Measurements from ENCODE around the gene DCC.

The DCC gene

GRCh38 chr18:52747869-52748268 is 407.9 kb downstream of the DCC start:
- no peak overlapping the region for H3K9ac ChIP-seq (ENCODE audit: low read depth, low read length)
- 0 out of 2 replicates have a peak, but pooled peaks cover 4% of the 10 kb centered on the region for H3K4me1 ChIP-seq (ENCODE audit: insufficient read depth, low read length)
- 96% methylated on average over 23 of the region's 23 CpGs for WGBS
- no peak overlapping the region for H3K4me3 ChIP-seq (ENCODE audit: low read length)
- no peaks in the 10 kb centered on the region for H3K27me3 ChIP-seq (ENCODE audit: insufficient read depth, low read length)
- H3K9me3 ChIP-seq (ENCODE audit: insufficient read depth, low read depth, low read length): no peaks in the 10 kb centered on the region
- H3K36me3 ChIP-seq (ENCODE audit: insufficient read depth, low read length): no peaks in the 10 kb centered on the region
- H3K27ac ChIP-seq (ENCODE audit: low read depth, low read length): no peak overlapping the region

GRCh38 chr18:52748343-52748742 is 408.3 kb downstream of the DCC start:
- Histone ChIP-seq H3K9ac (ENCODE audit: low read depth, low read length) (no peak overlapping the region), H3K36me3 (ENCODE audit: insufficient read depth, low read length) (no peaks in the 10 kb centered on the region), H3K4me3 (ENCODE audit: low read length) (no peak overlapping the region), H3K9me3 (ENCODE audit: insufficient read depth, low read depth, low read length) (no peaks in the 10 kb centered on the region), H3K27ac (ENCODE audit: low read depth, low read length) (no peak overlapping the region), H3K27me3 (ENCODE audit: insufficient read depth, low read length) (no peaks in the 10 kb centered on the region), H3K4me1 (ENCODE audit: insufficient read depth, low read length) (0 out of 2 replicates have a peak, but pooled peaks cover 4% of the 10 kb centered on the region)
- WGBS: 95% methylated on average over 8 of the region's 8 CpGs

- Histone ChIP-seq H3K27me3 (ENCODE audit: insufficient read depth, low read length) (no peaks in the 10 kb centered on the region), H3K4me3 (ENCODE audit: low read length) (no peak overlapping the region), H3K9me3 (ENCODE audit: insufficient read depth, low read depth, low read length) (no peaks in the 10 kb centered on the region), H3K36me3 (ENCODE audit: insufficient read depth, low read length) (no peaks in the 10 kb centered on the region), H3K27ac (ENCODE audit: low read depth, low read length) (no peak overlapping the region), H3K4me1 (ENCODE audit: insufficient read depth, low read length) (no peaks in the 10 kb centered on the region), H3K9ac (ENCODE audit: low read depth, low read length) (no peak overlapping the region)
- WGBS: 33% methylated on average over 1 of the region's 1 CpG
These were observed 409.5 kb downstream of the DCC start for GRCh38 chr18:52749542-52749941.

- no peaks in the 10 kb centered on the region for H3K9me3 ChIP-seq (ENCODE audit: insufficient read depth, low read depth, low read length)
- H3K4me1 ChIP-seq (ENCODE audit: insufficient read depth, low read length): no peaks in the 10 kb centered on the region
- WGBS: 90% methylated on average over 1 of the region's 2 CpGs
- H3K9ac ChIP-seq (ENCODE audit: low read depth, low read length): no peak overlapping the region
- H3K4me3 ChIP-seq (ENCODE audit: low read length): no peak overlapping the region
- no peak overlapping the region for H3K27ac ChIP-seq (ENCODE audit: low read depth, low read length)
- H3K27me3 ChIP-seq (ENCODE audit: insufficient read depth, low read length): no peaks in the 10 kb centered on the region
- no peaks in the 10 kb centered on the region for H3K36me3 ChIP-seq (ENCODE audit: insufficient read depth, low read length)
These were observed 411.0 kb downstream of the DCC start for GRCh38 chr18:52750995-52751394.

- no peaks in the 10 kb centered on the region for H3K4me1 ChIP-seq (ENCODE audit: insufficient read depth, low read length)
- 52% methylated on average over 3 of the region's 3 CpGs for WGBS
- H3K4me3 ChIP-seq (ENCODE audit: low read length): no peak overlapping the region
- no peaks in the 10 kb centered on the region for H3K36me3 ChIP-seq (ENCODE audit: insufficient read depth, low read length)
- no peak overlapping the region for H3K9ac ChIP-seq (ENCODE audit: low read depth, low read length)
- peaks cover 8% of the 10 kb centered on the region; the same call in 1 of the 2 replicates for H3K9me3 ChIP-seq (ENCODE audit: insufficient read depth, low read depth, low read length)
- H3K27me3 ChIP-seq (ENCODE audit: insufficient read depth, low read length): no peaks in the 10 kb centered on the region
- no peak overlapping the region for H3K27ac ChIP-seq (ENCODE audit: low read depth, low read length)
These were observed 424.3 kb downstream of the DCC start for GRCh38 chr18:52764316-52764715.

GRCh38 chr18:52766002-52766545 is 426.1 kb downstream of the DCC start:
- WGBS: 80% methylated on average over 9 of the region's 9 CpGs
- no peaks in the 10 kb centered on the region for H3K4me1 ChIP-seq (ENCODE audit: insufficient read depth, low read length)
- no peak overlapping the region for H3K27ac ChIP-seq (ENCODE audit: low read depth, low read length)
- H3K4me3 ChIP-seq (ENCODE audit: low read length): no peak overlapping the region
- H3K9me3 ChIP-seq (ENCODE audit: insufficient read depth, low read depth, low read length): no peaks in the 10 kb centered on the region
- H3K9ac ChIP-seq (ENCODE audit: low read depth, low read length): no peak overlapping the region
- H3K27me3 ChIP-seq (ENCODE audit: insufficient read depth, low read length): no peaks in the 10 kb centered on the region
- H3K36me3 ChIP-seq (ENCODE audit: insufficient read depth, low read length): no peaks in the 10 kb centered on the region

- Histone ChIP-seq H3K4me1 (ENCODE audit: insufficient read depth, low read length) (no peaks in the 10 kb centered on the region), H3K4me3 (ENCODE audit: low read length) (no peak overlapping the region), H3K27me3 (ENCODE audit: insufficient read depth, low read length) (no peaks in the 10 kb centered on the region), H3K9me3 (ENCODE audit: insufficient read depth, low read depth, low read length) (no peaks in the 10 kb centered on the region), H3K27ac (ENCODE audit: low read depth, low read length) (no peak overlapping the region), H3K9ac (ENCODE audit: low read depth, low read length) (no peak overlapping the region), H3K36me3 (ENCODE audit: insufficient read depth, low read length) (no peaks in the 10 kb centered on the region)
- WGBS: 92% methylated on average over 5 of the region's 5 CpGs
These were observed 441.1 kb downstream of the DCC start for GRCh38 chr18:52781113-52781512.

GRCh38 chr18:52791321-52791720 is 451.3 kb downstream of the DCC start:
- H3K4me3 ChIP-seq (ENCODE audit: low read length): no peak overlapping the region
- no peaks in the 10 kb centered on the region for H3K27me3 ChIP-seq (ENCODE audit: insufficient read depth, low read length)
- no peaks in the 10 kb centered on the region for H3K4me1 ChIP-seq (ENCODE audit: insufficient read depth, low read length)
- H3K9ac ChIP-seq (ENCODE audit: low read depth, low read length): no peak overlapping the region
- H3K9me3 ChIP-seq (ENCODE audit: insufficient read depth, low read depth, low read length): peaks cover 64% of the 10 kb centered on the region
- 57% methylated on average over 2 of the region's 2 CpGs for WGBS
- H3K27ac ChIP-seq (ENCODE audit: low read depth, low read length): no peak overlapping the region
- H3K36me3 ChIP-seq (ENCODE audit: insufficient read depth, low read length): no peaks in the 10 kb centered on the region

- no peaks in the 10 kb centered on the region for H3K9me3 ChIP-seq (ENCODE audit: insufficient read depth, low read depth, low read length)
- H3K9ac ChIP-seq (ENCODE audit: low read depth, low read length): no peak overlapping the region
- H3K4me1 ChIP-seq (ENCODE audit: insufficient read depth, low read length): no peaks in the 10 kb centered on the region
- H3K27me3 ChIP-seq (ENCODE audit: insufficient read depth, low read length): no peaks in the 10 kb centered on the region
- H3K27ac ChIP-seq (ENCODE audit: low read depth, low read length): no peak overlapping the region
- no peaks in the 10 kb centered on the region for H3K36me3 ChIP-seq (ENCODE audit: insufficient read depth, low read length)
- WGBS: 94% methylated on average over 1 of the region's 1 CpG
- H3K4me3 ChIP-seq (ENCODE audit: low read length): no peak overlapping the region
These were observed 472.8 kb downstream of the DCC start for GRCh38 chr18:52812834-52813233.

GRCh38 chr18:52813635-52814416 is 473.8 kb downstream of the DCC start:
- Histone ChIP-seq H3K36me3 (ENCODE audit: insufficient read depth, low read length) (no peaks in the 10 kb centered on the region), H3K4me1 (ENCODE audit: insufficient read depth, low read length) (no peaks in the 10 kb centered on the region), H3K27ac (ENCODE audit: low read depth, low read length) (no peak overlapping the region), H3K9me3 (ENCODE audit: insufficient read depth, low read depth, low read length) (no peaks in the 10 kb centered on the region), H3K27me3 (ENCODE audit: insufficient read depth, low read length) (no peaks in the 10 kb centered on the region), H3K9ac (ENCODE audit: low read depth, low read length) (no peak overlapping the region), H3K4me3 (ENCODE audit: low read length) (no peak overlapping the region)
- 91% methylated on average over 1 of the region's 1 CpG for WGBS

- Histone ChIP-seq H3K36me3 (ENCODE audit: insufficient read depth, low read length) (no peaks in the 10 kb centered on the region), H3K4me3 (ENCODE audit: low read length) (no peak overlapping the region), H3K9ac (ENCODE audit: low read depth, low read length) (no peak overlapping the region), H3K27me3 (ENCODE audit: insufficient read depth, low read length) (no peaks in the 10 kb centered on the region), H3K9me3 (ENCODE audit: insufficient read depth, low read depth, low read length) (no peaks in the 10 kb centered on the region), H3K27ac (ENCODE audit: low read depth, low read length) (no peak overlapping the region), H3K4me1 (ENCODE audit: insufficient read depth, low read length) (no peaks in the 10 kb centered on the region)
- no CpG with 5 or more reads among the region's 2 CpGs for WGBS
These were observed 475.7 kb downstream of the DCC start for GRCh38 chr18:52815651-52816050.

Data from HUES64 (cell line).